ENCODE results near the gene FAM236B.
"Not testable (repeated sequence)": the region's sequence is repeated elsewhere in the genome, so short reads cannot be mapped to it uniquely, and the experiment has no call there.

GRCh38 chrX:72733636-72734035 lies 48.8 kb downstream of the FAM236B start:
- TF ChIP-seq CTCF (conservative IDR thresholded peaks at IDR 0.05; ENCODE audit: low read depth in 2 of 2); EZH2phosphoT487 (IDR thresholded peaks at IDR 0.05; ENCODE audit: unreplicated experiment); REST (IDR thresholded peaks at IDR 0.05; ENCODE audit: unreplicated experiment); CREB1 (CRISPR knock-in tag; IDR thresholded peaks at IDR 0.05; ENCODE audit: low read depth); EZH2 (IDR thresholded peaks at IDR 0.05; ENCODE audit: low read depth, unreplicated experiment); POLR2AphosphoS5 (IDR thresholded peaks at IDR 0.05; ENCODE audit: low read depth); JUNB (IDR thresholded peaks at IDR 0.05; ENCODE audit: unreplicated experiment); ETS1 (IDR thresholded peaks at IDR 0.05): not testable (repeated sequence)

Data from GM23338 (cell line).